H1 (cell line): ENCODE measurements around the gene ATF7IP.

Source experiments
- CEBPB ChIP-seq: IDR thresholded peaks from 2 replicates; pipeline ENCODE4 v1.6.1; 2012; ENCODE audit warnings: low read depth, low read length
- CREB1 ChIP-seq: IDR thresholded peaks from 2 replicates; pipeline ENCODE4 v1.6.1; 2012; ENCODE audit warnings: inconsistent platforms
- GABPA ChIP-seq: IDR thresholded peaks from 2 replicates; pipeline ENCODE4 v1.6.1; 2011; ENCODE audit warnings: mild to moderate bottlenecking, low read length, moderate library complexity, borderline replicate concordance; ENCODE audit not compliant: insufficient read depth
- MAFK ChIP-seq: IDR thresholded peaks from 2 replicates; pipeline ENCODE4 v1.6.1; 2012; ENCODE audit warnings: low read depth, mild to moderate bottlenecking, improper control_type of control experiment, low read length
- POLR2A ChIP-seq, 2 experiments: IDR thresholded peaks; 1 replicate in 1 of 2; 2 replicates in 1 of 2; pipeline ENCODE4 v1.6.1; 2011; ENCODE audit warnings: low read depth in 2 of 2, low read length in 2 of 2, mild to moderate bottlenecking in 2 of 2; ENCODE audit errors: control extremely low read depth in 1 of 2
- TF ChIP-seq, protein P1 (sequence below), 3 experiments: IDR thresholded peaks; 1 replicate in 2 of 3; 2 replicates in 1 of 3; pipeline versions ENCODE4 v1.5.1 to v1.6.1; 2011; ENCODE audit warnings: low read length in 3 of 3, mild to moderate bottlenecking in 3 of 3, inconsistent platforms in 2 of 3, low read depth in 1 of 3, moderate library complexity in 1 of 3; ENCODE audit not compliant: insufficient read depth in 1 of 3; ENCODE audit errors: control extremely low read depth in 1 of 3

DNA sequence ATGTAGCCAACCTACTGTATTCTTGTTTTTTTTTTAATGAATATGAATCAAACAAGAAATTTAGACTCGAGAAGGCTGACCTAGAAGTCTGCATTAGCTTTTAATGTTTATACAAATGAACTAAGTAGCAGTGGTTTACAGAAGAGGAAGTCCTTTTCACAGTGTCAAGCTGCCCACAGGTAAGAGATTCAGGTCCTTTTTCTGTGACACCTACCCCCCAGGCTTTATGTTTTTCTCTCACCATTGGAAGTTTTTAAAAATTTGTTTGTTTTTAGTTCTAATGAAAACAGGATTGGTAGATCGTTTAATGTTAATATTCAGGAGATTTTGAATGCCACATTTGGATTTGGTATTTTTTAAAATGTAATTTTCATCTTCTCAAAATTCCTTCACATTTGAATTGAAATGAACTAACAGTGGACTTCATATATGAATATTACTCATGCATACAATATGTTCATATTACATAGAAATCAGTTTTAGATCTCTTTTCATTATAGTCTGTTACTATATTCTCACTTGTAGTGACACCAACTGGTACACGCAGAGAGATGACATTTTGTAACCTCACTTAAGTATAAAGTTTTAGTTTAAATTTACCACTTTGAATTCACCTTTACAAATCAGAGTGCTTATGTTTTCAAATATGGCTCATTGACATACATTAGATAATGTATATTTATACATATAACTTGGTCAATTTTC, 29.7 kb downstream of the ATF7IP start:
- TF ChIP-seq POLR2A (IDR thresholded peaks at IDR 0.05; ENCODE audit: control extremely low read depth in 1 of 2, low read depth in 2 of 2, low read length in 2 of 2) (no peak), CREB1 (no peak), CEBPB (no peak), GABPA (no peak), MAFK (no peak)
- TF ChIP-seq, protein P1, sequence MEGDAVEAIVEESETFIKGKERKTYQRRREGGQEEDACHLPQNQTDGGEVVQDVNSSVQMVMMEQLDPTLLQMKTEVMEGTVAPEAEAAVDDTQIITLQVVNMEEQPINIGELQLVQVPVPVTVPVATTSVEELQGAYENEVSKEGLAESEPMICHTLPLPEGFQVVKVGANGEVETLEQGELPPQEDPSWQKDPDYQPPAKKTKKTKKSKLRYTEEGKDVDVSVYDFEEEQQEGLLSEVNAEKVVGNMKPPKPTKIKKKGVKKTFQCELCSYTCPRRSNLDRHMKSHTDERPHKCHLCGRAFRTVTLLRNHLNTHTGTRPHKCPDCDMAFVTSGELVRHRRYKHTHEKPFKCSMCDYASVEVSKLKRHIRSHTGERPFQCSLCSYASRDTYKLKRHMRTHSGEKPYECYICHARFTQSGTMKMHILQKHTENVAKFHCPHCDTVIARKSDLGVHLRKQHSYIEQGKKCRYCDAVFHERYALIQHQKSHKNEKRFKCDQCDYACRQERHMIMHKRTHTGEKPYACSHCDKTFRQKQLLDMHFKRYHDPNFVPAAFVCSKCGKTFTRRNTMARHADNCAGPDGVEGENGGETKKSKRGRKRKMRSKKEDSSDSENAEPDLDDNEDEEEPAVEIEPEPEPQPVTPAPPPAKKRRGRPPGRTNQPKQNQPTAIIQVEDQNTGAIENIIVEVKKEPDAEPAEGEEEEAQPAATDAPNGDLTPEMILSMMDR (IDR thresholded peaks at IDR 0.05; ENCODE audit: control extremely low read depth in 1 of 3, insufficient read depth in 1 of 3, low read depth in 1 of 3, low read length in 3 of 3) = no peak
